ENCODE results near the gene UMAD1.

DNA sequence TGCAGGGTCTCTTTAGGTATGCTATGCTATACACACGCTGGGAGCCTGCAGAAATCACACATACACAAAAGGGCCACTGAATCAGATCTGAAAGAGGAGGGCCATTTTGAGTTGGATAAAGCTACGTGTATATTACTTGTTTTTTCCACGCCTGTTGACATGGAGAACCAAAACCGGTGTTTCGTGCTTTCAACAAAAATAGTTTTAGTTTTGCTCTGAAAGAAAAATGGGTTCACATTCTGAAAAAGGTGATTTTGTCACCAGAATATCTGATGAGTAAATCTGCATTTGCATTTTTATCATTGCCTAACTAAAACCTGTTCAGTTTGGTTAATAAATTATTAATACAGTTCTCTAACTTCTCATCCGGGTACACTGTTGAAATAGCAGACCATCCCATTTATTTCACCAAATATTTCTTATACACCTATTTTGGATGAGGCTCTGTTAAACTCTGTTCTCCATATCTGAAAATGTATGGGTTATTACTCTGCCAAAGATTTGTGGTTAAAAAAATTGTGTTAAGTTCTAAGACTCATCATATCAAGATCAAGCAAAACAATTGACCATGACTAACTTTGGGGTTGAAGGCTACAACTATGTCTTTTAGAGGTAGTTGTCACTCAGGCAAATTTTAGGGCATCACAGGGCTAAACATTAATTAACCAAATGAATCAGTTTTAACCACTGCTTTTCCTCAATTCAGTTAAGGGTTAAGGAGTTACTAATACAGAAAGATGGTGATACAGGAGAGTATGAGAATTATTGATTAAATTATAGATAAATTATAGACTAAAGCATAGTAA lies 179.1 kb downstream of the UMAD1 start:
- TF ChIP-seq POLR2A (IDR thresholded peaks at IDR 0.05), result no peak
- no peak for TF ChIP-seq CTCF (IDR thresholded peaks at IDR 0.05)

Data from heart left ventricle (tissue), 13 donors.